WTC11 (cell line): ENCODE data around the gene PLCE1.

Source experiments
- CTCF ChIP-seq: fragments of 200-600 bp; IDR thresholded peaks from 2 replicates; pipeline ENCODE4 v1.8.0; 2022; ENCODE audit warnings: antibody characterized with exemption
- EMX1 ChIP-seq: fragments of 250-450 bp; sonication (Bioruptor Pico); IDR thresholded peaks from 2 replicates; pipeline ENCODE4 v1.8.0; 2021; ENCODE audit warnings: mild to moderate bottlenecking
- JUN ChIP-seq: sonication (generic); formaldehyde crosslinking; IDR thresholded peaks from 2 replicates; pipeline ENCODE4 v1.8.0; 2023; ENCODE audit warnings: mild to moderate bottlenecking, missing genetic modification reagents
- MYBL2 ChIP-seq: sonication (generic); formaldehyde crosslinking; IDR thresholded peaks from 2 replicates; pipeline ENCODE4 v1.8.1; 2023; ENCODE audit warnings: mild to moderate bottlenecking, moderate library complexity, missing genetic modification reagents
- ZNF317 ChIP-seq: sonication (generic); formaldehyde crosslinking; IDR thresholded peaks from 2 replicates; pipeline ENCODE4 v1.8.1; 2023; ENCODE audit warnings: low read depth, mild to moderate bottlenecking, moderate library complexity, missing genetic modification reagents, borderline replicate concordance
- TF ChIP-seq, protein P1 (sequence below): sonication (generic); formaldehyde crosslinking; IDR thresholded peaks from 2 replicates; pipeline ENCODE4 v1.8.0; 2022; ENCODE audit warnings: mild to moderate bottlenecking, missing genetic modification reagents

DNA sequence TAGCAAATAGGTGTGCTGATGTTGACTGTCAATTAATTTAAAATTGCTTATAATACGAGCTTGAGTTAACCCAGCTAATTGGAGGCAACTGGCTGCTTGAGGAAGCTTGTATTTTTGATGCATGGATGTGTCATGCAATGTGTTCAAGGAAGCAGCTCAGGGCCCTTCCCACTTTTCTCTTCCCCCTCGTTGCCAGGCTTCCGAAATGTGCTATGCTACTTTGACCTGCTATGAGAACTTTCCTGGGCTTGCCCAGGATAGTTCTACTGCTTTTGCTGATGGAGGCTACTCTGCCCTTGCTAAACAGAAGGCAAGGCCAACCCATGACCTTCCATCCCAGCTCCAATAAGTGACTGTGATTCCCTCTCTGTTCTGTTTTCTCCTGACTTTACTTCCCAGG is 24.4 kb downstream of the PLCE1 start:
- TF ChIP-seq CTCF, result no peak
- no peak for TF ChIP-seq JUN (CRISPR knock-in tag)
- TF ChIP-seq, protein P1, sequence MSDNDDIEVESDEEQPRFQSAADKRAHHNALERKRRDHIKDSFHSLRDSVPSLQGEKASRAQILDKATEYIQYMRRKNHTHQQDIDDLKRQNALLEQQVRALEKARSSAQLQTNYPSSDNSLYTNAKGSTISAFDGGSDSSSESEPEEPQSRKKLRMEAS (CRISPR knock-in tag), result no peak
- TF ChIP-seq MYBL2 (CRISPR knock-in tag), result no peak
- no peak for TF ChIP-seq EMX1
- TF ChIP-seq ZNF317 (CRISPR knock-in tag), result no peak
